Mesenchymal stem cell (in vitro differentiated cells and primary cell): Measurements from ENCODE around the gene CPOX.

Source experiments
- DNase-seq: peaks from one replicate; pipeline ENCODE4 v3.0.0-alpha.2; 2013
- H2AFZ ChIP-seq: one replicate; pipeline ENCODE4 v1.6.1; 2013; ENCODE audit warnings: low read depth, mild to moderate bottlenecking, control low read depth, inconsistent platforms, low read length, moderate library complexity
- H2AK5ac ChIP-seq: 2 replicates; pipeline ENCODE4 v1.6.1; 2013; ENCODE audit warnings: low read length, moderate library complexity, mild to moderate bottlenecking, inconsistent platforms; ENCODE audit not compliant: severe bottlenecking
- H2BK120ac ChIP-seq: one replicate; pipeline ENCODE4 v1.6.1; 2013; ENCODE audit warnings: low read depth, mild to moderate bottlenecking, inconsistent platforms, low read length, moderate library complexity
- H2BK12ac ChIP-seq, 2 experiments: one replicate each; pipeline ENCODE4 v1.6.1; 2013; ENCODE audit warnings: inconsistent platforms in 2 of 2, low read length in 2 of 2, mild to moderate bottlenecking in 2 of 2, moderate library complexity in 2 of 2, control low read depth in 1 of 2
- H2BK15ac ChIP-seq: one replicate; pipeline ENCODE4 v1.6.1; 2013; ENCODE audit warnings: mild to moderate bottlenecking, low read depth, inconsistent platforms; ENCODE audit not compliant: poor library complexity, severe bottlenecking
- H2BK5ac ChIP-seq: 2 replicates; pipeline ENCODE4 v1.6.1; 2013; ENCODE audit warnings: low read depth, mild to moderate bottlenecking, low read length, control low read depth, inconsistent platforms; ENCODE audit not compliant: poor library complexity, severe bottlenecking
- H3K14ac ChIP-seq, 2 experiments: one replicate each; pipeline ENCODE4 v1.6.1; 2013; ENCODE audit warnings: inconsistent platforms in 2 of 2, low read length in 2 of 2, control low read depth in 1 of 2, mild to moderate bottlenecking in 1 of 2, moderate library complexity in 1 of 2
- H3K18ac ChIP-seq, 2 experiments: one replicate each; pipeline ENCODE4 v1.6.1; 2013; ENCODE audit warnings: inconsistent platforms in 2 of 2, low read length in 2 of 2, control low read depth in 1 of 2, low read depth in 1 of 2, mild to moderate bottlenecking in 1 of 2
- H3K23ac ChIP-seq, 2 experiments: one replicate each; pipeline ENCODE4 v1.6.1; 2013; ENCODE audit warnings: inconsistent platforms in 2 of 2, low read length in 2 of 2, mild to moderate bottlenecking in 2 of 2, moderate library complexity in 2 of 2, control low read depth in 1 of 2
- H3K27ac ChIP-seq: 2 replicates; pipeline ENCODE4 v1.5.1; 2013; ENCODE audit warnings: mild to moderate bottlenecking, moderate library complexity, low read length, control low read depth, inconsistent platforms; ENCODE audit not compliant: poor library complexity, severe bottlenecking
- H3K27me3 ChIP-seq, 2 experiments: 2 replicates each; pipeline versions ENCODE4 v1.6.1 to v1.7.0; 2013; ENCODE audit warnings: low read length in 2 of 2, mild to moderate bottlenecking in 2 of 2, moderate library complexity in 2 of 2, control low read depth in 1 of 2, inconsistent platforms in 1 of 2; ENCODE audit not compliant: control insufficient read depth in 1 of 2, insufficient read depth in 1 of 2
- H3K36me3 ChIP-seq, 2 experiments: 2 replicates each; pipeline versions ENCODE4 v1.6.1 to v1.7.0; 2013; ENCODE audit warnings: low read length in 2 of 2, control low read depth in 1 of 2, inconsistent platforms in 1 of 2, low read depth in 1 of 2, mild to moderate bottlenecking in 1 of 2; ENCODE audit not compliant: insufficient read depth in 2 of 2, control insufficient read depth in 1 of 2
- H3K4ac ChIP-seq, 2 experiments: one replicate each; pipeline ENCODE4 v1.6.1; 2013; ENCODE audit warnings: inconsistent platforms in 2 of 2, low read length in 2 of 2, mild to moderate bottlenecking in 2 of 2, moderate library complexity in 2 of 2, control low read depth in 1 of 2, low read depth in 1 of 2
- H3K4me1 ChIP-seq: 2 replicates; pipeline ENCODE4 v1.6.1; 2013; ENCODE audit warnings: low read depth, low read length, control low read depth; ENCODE audit not compliant: control insufficient read depth, insufficient read depth
- H3K4me2 ChIP-seq: 2 replicates; pipeline ENCODE4 v1.6.1; 2013; ENCODE audit warnings: low read length, mild to moderate bottlenecking, inconsistent platforms; ENCODE audit not compliant: poor library complexity, severe bottlenecking
- H3K4me3 ChIP-seq, 2 experiments: 2 replicates each; pipeline versions ENCODE4 v1.5.1 to v1.7.0; 2013; ENCODE audit warnings: low read length in 2 of 2, mild to moderate bottlenecking in 2 of 2, control low read depth in 1 of 2, low read depth in 1 of 2; ENCODE audit not compliant: insufficient read depth in 1 of 2
- H3K79me1 ChIP-seq: replicated peaks from 2 replicates; pipeline ENCODE4 v1.6.1; 2013; ENCODE audit warnings: mild to moderate bottlenecking, control low read depth, low read length, inconsistent platforms; ENCODE audit not compliant: poor library complexity, severe bottlenecking
- H3K9ac ChIP-seq: 2 replicates; pipeline ENCODE4 v1.7.0; 2013; ENCODE audit warnings: mild to moderate bottlenecking, low read length, moderate library complexity
- H3K9me3 ChIP-seq: 2 replicates; pipeline ENCODE4 v1.7.0; 2013; ENCODE audit warnings: mild to moderate bottlenecking, low read length; ENCODE audit not compliant: control insufficient read depth
- H4K8ac ChIP-seq: one replicate; pipeline ENCODE4 v1.6.1; 2013; ENCODE audit warnings: inconsistent platforms, mild to moderate bottlenecking, low read length, moderate library complexity
- H4K91ac ChIP-seq: one replicate; pipeline ENCODE4 v1.6.1; 2013; ENCODE audit warnings: mild to moderate bottlenecking, low read length, inconsistent platforms
- WGBS: methylation state at CpG from one replicate; pipeline ENCODE4 v1.1.7; 2013; ENCODE audit warnings: mixed read lengths; 5-methylcytosine and 5-hydroxymethylcytosine counted together

CPOX gene

GRCh38 chr3:98553753-98554152 is 39.7 kb downstream of the CPOX start:
- H3K27me3 ChIP-seq, result peaks cover 10 to 32% of the 10 kb centered on the region in 2 experiments
- H3K27ac ChIP-seq, result no peak overlapping the region
- H4K8ac ChIP-seq, result no peak overlapping the region
- H3K18ac ChIP-seq, result no peak overlapping the region
- H2AK5ac ChIP-seq, result no peak overlapping the region
- H3K4me2 ChIP-seq, result no peak overlapping the region
- no peak overlapping the region for H3K9ac ChIP-seq
- H3K36me3 ChIP-seq, result no peaks in the 10 kb centered on the region
- H3K14ac ChIP-seq, result no peak overlapping the region
- H2BK5ac ChIP-seq, result no peak overlapping the region
- no peak overlapping the region for H2BK15ac ChIP-seq
- no peaks in the 10 kb centered on the region for H3K9me3 ChIP-seq
- no peak for DNase-seq
- H4K91ac ChIP-seq, result no peak overlapping the region
- H2AFZ ChIP-seq, result no peak overlapping the region
- WGBS, result 100% methylated on average over 1 of the region's 2 CpGs
- H3K23ac ChIP-seq, result no peak overlapping the region
- H2BK120ac ChIP-seq, result no peak overlapping the region
- H2BK12ac ChIP-seq, result no peak overlapping the region
- H3K4me1 ChIP-seq, result no peaks in the 10 kb centered on the region
- H3K4ac ChIP-seq, result no peak overlapping the region
- no peak overlapping the region for H3K4me3 ChIP-seq
- no peaks in the 10 kb centered on the region for H3K79me1 ChIP-seq

GRCh38 chr3:98553021-98553563 is 40.3 kb downstream of the CPOX start:
- Histone ChIP-seq H3K14ac (no peak overlapping the region), H3K9me3 (no peaks in the 10 kb centered on the region), H3K79me1 (no peaks in the 10 kb centered on the region), H3K23ac (no peak overlapping the region), H2AFZ (no peak overlapping the region), H2BK5ac (no peak overlapping the region), H3K9ac (no peak overlapping the region), H3K4me2 (no peak overlapping the region), H3K27ac (no peak overlapping the region), H4K8ac (no peak overlapping the region), H3K36me3 (no peaks in the 10 kb centered on the region), H3K27me3 (peaks cover 10 to 32% of the 10 kb centered on the region in 2 experiments), H3K4me3 (no peak overlapping the region), H2BK15ac (no peak overlapping the region), H2BK120ac (no peak overlapping the region), H2AK5ac (no peak overlapping the region), H4K91ac (no peak overlapping the region), H2BK12ac (no peak overlapping the region), H3K18ac (no peak overlapping the region), H3K4ac (no peak overlapping the region), H3K4me1 (no peaks in the 10 kb centered on the region)
- WGBS, result 84% methylated on average over 4 of the region's 6 CpGs
- DNase-seq, result no peak

DNA sequence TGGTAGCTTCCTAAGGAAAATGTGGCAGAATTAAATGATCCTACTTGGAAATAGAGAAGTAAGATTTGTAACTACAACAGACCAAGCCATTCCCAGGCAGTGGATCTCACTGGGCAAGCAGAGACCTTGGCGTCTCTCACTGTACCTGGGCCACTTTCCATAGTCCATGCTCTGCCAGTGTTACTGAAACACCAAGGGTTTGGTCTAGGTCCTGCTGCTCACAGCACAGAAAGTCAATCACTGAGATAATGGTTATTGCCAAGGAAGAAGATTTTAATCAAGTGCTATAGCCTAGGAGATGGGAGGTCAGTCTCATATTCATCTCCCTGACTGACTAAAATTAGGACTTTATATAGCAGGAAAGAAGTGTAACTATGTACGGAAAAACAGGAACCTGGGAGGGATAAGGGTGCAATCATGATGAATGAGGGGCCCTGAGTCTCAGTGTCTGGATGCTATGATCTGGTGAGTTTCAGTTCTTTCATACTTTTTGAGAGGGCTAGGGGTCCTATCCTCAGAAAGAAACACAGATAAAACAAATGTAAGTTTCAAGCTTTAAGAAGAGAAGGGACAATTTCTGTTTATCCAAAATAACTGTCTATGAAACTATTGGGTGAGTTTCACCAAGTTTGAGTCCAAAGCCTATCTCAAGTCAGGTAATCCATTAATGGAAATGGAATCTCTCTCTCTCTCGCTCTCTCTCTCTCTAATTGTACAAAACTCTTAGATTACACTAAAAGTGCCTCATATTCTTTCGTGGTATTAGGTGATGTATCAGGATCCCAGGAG is 41.0 kb downstream of the CPOX start:
- H2BK5ac ChIP-seq, result no peak overlapping the region
- peaks cover 10 to 32% of the 10 kb centered on the region in 2 experiments for H3K27me3 ChIP-seq
- no peak overlapping the region for H2AFZ ChIP-seq
- no peaks in the 10 kb centered on the region for H3K4me1 ChIP-seq
- no peak overlapping the region for H2BK12ac ChIP-seq
- DNase-seq, result no peak
- no peak overlapping the region for H3K23ac ChIP-seq
- no peak overlapping the region for H4K8ac ChIP-seq
- no peaks in the 10 kb centered on the region for H3K36me3 ChIP-seq
- H3K18ac ChIP-seq, result no peak overlapping the region
- no peak overlapping the region for H2BK15ac ChIP-seq
- no peak overlapping the region for H3K14ac ChIP-seq
- no peak overlapping the region for H3K4me3 ChIP-seq
- H2BK120ac ChIP-seq, result no peak overlapping the region
- H3K4me2 ChIP-seq, result no peak overlapping the region
- H3K9ac ChIP-seq, result no peak overlapping the region
- no peak overlapping the region for H2AK5ac ChIP-seq
- no peaks in the 10 kb centered on the region for H3K9me3 ChIP-seq
- no peak overlapping the region for H3K4ac ChIP-seq
- H4K91ac ChIP-seq, result no peak overlapping the region
- no peak overlapping the region for H3K27ac ChIP-seq
- WGBS, result 74% methylated on average over 2 of the region's 4 CpGs
- H3K79me1 ChIP-seq, result no peaks in the 10 kb centered on the region

GRCh38 chr3:98551754-98552153 is 41.7 kb downstream of the CPOX start:
- peaks cover 10 to 26% of the 10 kb centered on the region in 2 experiments for H3K27me3 ChIP-seq
- H4K91ac ChIP-seq, result no peak overlapping the region
- no peak overlapping the region for H3K23ac ChIP-seq
- no peak overlapping the region for H2AFZ ChIP-seq
- H2BK15ac ChIP-seq, result no peak overlapping the region
- no peaks in the 10 kb centered on the region for H3K79me1 ChIP-seq
- WGBS, result 80% methylated on average over 1 of the region's 3 CpGs
- H3K36me3 ChIP-seq, result no peaks in the 10 kb centered on the region
- no peak overlapping the region for H3K9ac ChIP-seq
- no peak overlapping the region for H2BK120ac ChIP-seq
- H2BK5ac ChIP-seq, result no peak overlapping the region
- no peaks in the 10 kb centered on the region for H3K4me1 ChIP-seq
- no peak overlapping the region for H3K18ac ChIP-seq
- DNase-seq, result no peak
- no peak overlapping the region for H3K4me2 ChIP-seq
- no peak overlapping the region for H3K4ac ChIP-seq
- no peak overlapping the region for H2AK5ac ChIP-seq
- no peak overlapping the region for H3K4me3 ChIP-seq
- H4K8ac ChIP-seq, result no peak overlapping the region
- no peaks in the 10 kb centered on the region for H3K9me3 ChIP-seq
- no peak overlapping the region for H3K14ac ChIP-seq
- H2BK12ac ChIP-seq, result no peak overlapping the region
- H3K27ac ChIP-seq, result no peak overlapping the region
